ENCODE results near the gene TBX4.

The TBX4 gene

GRCh38 chr17:61412860-61413660 lies 39.2 kb upstream of the TBX4 start:
- in situ Hi-C loops (cut with HindIII; ENCODE audit: low sequenced_read_pairs), result no loop called here

DNA sequence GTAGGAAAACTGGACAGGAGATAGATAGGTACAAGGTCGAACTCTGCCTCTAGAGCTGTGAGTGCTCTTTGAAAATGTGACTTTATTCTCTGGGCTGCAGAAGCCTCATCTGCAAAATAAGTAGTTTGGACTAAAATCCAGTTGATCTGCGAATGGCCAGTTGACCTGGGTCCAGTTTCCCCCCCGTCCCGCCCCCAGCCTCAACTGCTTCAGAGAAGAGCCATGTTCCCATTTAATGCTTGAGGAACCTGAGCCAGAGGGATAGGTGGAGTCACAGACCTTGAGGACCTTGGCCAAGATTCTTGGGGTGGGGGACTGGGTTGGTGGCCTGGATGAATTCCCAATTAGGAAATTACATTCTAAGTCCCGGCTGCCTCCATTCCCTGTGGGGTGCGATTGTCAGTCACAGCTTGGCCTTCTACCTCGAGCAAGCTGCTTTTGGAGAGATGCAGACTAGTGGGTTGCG lies 38.5 kb upstream of the TBX4 start:
- in situ Hi-C loops (cut with HindIII; ENCODE audit: low sequenced_read_pairs), result no loop called here

DNA sequence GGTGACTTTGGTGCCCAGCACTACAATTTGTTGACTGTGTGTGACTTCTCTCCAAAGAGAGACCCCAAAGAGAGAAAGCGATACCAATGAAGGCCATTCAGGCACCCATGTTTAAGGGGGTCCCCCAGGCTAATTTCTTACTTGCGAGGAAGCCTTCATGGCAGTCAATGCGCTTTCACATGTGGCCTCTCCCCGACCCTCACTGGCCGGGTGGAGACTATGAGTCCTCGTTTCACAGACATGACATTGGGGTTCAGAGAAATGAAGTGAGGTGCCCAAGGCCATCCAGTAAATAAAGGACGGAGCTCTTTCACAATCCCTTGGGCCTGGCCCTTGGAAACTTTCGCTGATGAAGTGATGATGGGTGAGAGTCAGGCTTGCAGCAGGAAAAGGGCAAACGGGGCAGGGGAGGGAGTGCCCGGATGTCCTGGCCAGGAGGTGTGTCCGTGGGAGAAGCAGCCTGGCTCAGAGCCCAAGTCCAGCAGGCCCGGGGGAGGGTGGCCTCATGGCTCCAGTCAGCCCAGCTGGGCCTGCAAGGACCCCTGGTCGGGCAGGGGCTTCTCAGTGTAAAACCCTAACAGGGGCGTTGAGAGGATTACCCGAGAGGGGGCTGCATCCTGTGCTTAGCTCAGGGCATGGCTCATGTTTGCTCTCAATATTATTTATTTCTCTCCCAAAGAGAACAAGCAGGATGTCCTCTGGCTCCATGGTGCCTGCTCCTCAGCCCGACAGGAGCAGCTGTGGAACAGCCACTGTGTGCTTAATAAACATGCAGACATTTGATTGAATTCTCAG lies 37.9 kb upstream of the TBX4 start:
- in situ Hi-C loops (cut with HindIII; ENCODE audit: low sequenced_read_pairs), result no loop called here

GRCh38 chr17:61414936-61415251 lies 37.3 kb upstream of the TBX4 start:
- in situ Hi-C loops (cut with HindIII; ENCODE audit: low sequenced_read_pairs), result no loop called here

GRCh38 chr17:61415374-61416210 lies 36.6 kb upstream of the TBX4 start:
- in situ Hi-C loops (cut with HindIII; ENCODE audit: low sequenced_read_pairs), result no loop called here

DNA sequence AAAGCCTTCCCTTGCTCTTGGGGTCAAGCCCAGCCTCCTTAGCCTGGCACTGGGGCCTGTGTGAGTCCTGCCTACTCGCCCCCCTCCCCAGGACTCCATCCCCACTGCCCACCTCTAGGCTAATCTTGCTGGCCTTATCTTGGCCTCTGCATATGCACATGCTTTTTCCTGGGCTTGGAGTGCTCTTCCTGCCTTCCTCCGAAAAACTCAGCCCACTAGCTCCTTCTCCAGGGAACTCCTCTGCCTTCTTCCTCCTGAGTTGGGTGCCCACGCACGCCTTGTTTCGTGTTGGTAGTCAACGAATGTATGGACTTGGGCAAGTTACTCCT lies 36.0 kb upstream of the TBX4 start:
- in situ Hi-C loops (cut with HindIII; ENCODE audit: low sequenced_read_pairs), result no loop called here

GRCh38 chr17:61416540-61417363 lies 35.5 kb upstream of the TBX4 start:
- in situ Hi-C loops (cut with HindIII; ENCODE audit: low sequenced_read_pairs), result no loop called here

GRCh38 chr17:61418449-61418848 lies 33.8 kb upstream of the TBX4 start:
- in situ Hi-C loops (cut with HindIII; ENCODE audit: low sequenced_read_pairs), result no loop called here

DNA sequence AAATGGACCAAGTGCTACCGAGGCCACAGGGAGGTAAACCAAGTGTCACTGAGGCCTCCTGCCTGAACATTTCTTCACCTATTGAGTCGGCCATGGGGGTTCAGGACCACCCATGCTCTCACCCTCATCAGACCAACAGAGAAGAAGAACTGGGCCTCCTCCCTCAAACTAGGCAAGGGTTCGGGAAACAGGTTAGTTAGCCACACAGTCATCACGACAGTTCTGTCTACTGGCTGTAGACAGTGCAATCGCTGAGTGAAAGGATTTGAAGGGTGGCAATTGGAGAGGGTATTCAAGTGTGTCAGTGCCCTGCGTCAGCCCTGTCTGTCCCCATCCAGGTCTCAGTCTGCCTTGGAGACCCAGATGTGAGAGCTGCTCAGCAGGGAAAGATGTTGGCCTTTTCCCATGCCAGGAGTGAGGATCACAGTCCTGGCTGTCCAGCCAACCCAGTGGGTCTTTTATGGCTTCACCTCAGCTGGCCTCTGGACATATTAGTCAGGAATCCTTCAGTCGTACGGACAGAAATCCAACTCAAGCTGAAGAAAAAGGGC lies 32.7 kb upstream of the TBX4 start:
- in situ Hi-C loops (cut with HindIII; ENCODE audit: low sequenced_read_pairs), result no loop called here

DNA sequence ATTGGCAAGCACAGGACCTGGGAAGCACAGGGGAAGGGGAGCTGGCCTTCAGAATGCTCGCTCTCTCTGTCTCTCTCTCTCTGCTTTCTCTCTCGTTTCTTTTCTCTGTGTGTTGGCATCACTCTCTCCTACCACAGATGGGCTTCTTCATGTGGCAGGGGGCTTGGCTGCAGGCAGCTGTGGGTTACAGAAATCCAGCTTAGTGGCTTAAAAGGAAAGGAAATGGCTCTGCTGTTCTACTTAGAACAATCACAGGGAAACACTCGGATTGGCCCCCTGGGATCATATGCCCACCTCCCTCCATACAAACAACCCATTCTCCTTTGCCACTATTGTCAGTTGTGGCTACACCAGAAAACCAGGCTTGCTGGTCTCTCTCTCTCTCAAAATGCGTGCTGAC lies 32.2 kb upstream of the TBX4 start:
- in situ Hi-C loops (cut with HindIII; ENCODE audit: low sequenced_read_pairs), result no loop called here

DNA sequence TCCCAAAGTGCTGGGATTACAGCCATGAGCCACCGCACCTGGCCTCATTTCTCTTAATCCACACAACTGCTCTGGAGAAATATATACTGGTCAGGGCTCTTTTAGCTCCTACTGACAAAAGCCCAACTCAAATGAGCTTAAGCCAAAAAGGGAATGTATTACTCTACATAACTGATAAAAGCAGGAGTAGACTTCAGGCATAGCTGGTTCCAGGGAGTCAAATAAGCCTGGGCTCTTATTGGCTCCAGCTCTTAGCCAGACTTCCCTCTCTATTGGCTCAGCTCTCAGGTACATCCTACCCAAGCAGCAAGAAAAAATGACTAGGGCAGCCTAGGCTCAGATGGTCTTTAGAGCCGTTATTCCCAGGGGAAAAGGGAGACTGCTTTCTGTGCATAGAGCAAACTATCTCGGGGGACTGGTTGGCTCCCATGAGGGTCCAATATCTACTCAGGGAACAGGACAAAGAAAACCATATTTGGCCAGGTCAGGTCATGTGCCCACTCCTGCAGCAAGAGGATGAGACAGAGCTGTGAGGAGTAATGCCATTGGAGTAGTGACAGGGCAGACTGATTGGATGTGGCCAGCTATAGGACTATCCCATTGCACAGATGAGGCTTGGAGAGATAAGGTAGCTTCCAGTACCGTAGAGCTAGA lies 31.4 kb upstream of the TBX4 start:
- in situ Hi-C loops (cut with HindIII; ENCODE audit: low sequenced_read_pairs), result no loop called here

DNA sequence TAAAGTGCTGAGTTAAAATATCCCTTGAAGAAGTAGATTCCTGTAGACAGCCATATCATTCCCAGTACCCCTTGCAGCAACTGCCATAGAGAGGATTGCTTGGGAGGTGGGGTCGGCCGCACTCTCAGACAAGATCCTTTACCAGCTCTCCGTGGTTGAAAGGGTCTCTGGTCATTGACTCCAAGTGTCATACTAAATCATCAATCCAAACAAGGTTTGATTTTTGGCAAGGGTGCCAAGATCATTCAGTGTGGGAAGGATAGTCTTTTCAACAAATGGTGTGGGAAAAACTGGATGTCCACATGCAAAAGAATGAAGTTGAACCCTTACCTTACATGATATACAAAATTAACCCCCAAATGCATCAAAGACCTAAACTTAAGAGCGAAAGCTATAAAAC lies 30.8 kb upstream of the TBX4 start:
- in situ Hi-C loops (cut with HindIII; ENCODE audit: low sequenced_read_pairs), result no loop called here

DNA sequence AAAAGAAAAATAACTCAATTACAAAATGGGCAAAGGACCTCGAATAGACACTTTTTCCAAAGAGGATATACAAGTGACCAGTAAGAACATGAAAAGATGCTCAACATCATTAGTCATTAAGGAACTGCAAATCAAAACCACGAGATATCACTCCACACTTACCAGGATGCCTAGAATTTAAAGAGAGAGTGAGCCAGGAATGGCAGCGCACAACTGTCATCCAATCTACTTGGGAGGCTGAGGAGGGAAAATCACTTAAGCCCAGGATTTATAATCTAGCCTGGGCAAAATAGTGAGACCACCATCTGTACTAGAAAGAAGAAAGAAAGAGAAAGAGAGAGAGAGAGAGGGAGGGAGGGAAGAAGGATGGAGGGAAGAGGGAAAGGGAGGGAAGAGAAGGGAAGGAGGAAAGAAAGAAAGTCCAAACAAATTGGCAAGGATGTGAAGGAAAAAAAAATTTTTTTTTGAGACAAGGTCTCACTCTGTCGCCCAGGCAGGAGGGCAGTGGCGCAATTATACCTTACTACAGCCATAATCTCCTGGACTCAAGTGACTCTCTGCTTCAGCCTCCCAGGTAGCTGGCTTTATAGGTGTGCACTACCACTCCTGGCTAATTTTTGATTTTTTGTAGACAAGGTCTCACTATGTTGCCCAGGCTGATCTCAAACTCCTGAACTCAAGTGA lies 30.0 kb upstream of the TBX4 start:
- in situ Hi-C loops (cut with HindIII; ENCODE audit: low sequenced_read_pairs), result no loop called here

DNA sequence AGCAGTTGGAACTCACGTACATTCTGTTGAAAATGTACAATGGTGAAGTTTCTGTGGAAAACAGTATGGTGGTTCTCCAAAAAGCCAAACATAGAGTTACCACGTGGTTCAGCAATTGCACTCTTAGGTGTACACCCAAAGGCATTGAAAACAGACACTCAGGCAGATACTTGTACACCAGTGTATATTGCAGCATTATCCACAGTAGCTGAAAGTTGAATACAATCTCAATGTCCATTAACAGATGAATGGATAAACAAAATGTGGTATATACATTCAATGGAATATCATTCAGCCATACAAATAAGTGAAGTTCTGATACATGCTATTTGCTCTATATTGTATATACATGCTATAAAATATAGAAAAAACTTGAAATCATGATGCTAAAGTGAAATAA lies 29.4 kb upstream of the TBX4 start:
- in situ Hi-C loops (cut with HindIII; ENCODE audit: low sequenced_read_pairs), result no loop called here

DNA sequence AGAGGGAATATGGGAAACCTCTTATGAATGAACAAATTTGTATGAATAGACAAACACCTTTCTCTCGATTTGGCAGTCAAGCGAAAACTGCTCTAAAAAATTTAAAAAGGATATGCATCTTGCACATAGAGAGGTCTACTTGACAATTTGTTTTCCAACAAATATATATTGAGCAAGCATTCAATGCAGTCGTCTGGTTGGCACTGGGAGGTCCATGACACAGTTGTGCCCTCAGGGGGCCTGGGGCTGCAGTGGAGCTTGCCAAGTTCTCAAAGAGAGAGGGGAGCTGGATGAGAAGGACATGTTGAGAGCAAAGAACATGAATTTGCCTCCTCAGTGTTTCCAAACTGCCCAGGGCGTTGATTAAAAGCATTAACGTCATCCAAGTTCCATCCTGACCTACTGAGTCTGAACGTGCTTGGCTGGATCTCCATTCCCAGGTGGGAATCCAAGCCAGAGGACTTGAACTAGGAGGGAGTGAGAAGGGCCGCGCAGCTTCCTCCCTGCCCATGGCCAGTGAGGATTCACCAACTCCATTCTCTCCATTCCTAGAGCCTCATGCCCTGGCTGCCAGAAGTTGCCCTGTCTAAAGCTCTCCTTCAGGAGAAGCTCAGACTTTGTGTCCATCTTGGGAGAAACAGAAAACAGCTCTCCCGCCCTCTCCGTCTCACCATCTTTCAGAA lies 28.1 kb upstream of the TBX4 start:
- in situ Hi-C loops (cut with HindIII; ENCODE audit: low sequenced_read_pairs), result no loop called here

GRCh38 chr17:61425682-61426481 lies 26.3 kb upstream of the TBX4 start:
- in situ Hi-C loops (cut with HindIII; ENCODE audit: low sequenced_read_pairs), result no loop called here

- in situ Hi-C loops (cut with HindIII; ENCODE audit: low sequenced_read_pairs), result no loop called here
Observed at GRCh38 chr17:61426482-61427304, 25.5 kb upstream of the TBX4 start.

Data from endothelial cell of hepatic sinusoid (primary cell).